ENCODE results near the gene STIP1. TPM values are rescaled to one million over a fixed set of nuclear protein-coding genes. Genes with fewer than 3 reads are reported as not detected.

The STIP1 gene
- total RNA-seq, 1 experiment from 2014 or later = 299 TPM

DNA sequence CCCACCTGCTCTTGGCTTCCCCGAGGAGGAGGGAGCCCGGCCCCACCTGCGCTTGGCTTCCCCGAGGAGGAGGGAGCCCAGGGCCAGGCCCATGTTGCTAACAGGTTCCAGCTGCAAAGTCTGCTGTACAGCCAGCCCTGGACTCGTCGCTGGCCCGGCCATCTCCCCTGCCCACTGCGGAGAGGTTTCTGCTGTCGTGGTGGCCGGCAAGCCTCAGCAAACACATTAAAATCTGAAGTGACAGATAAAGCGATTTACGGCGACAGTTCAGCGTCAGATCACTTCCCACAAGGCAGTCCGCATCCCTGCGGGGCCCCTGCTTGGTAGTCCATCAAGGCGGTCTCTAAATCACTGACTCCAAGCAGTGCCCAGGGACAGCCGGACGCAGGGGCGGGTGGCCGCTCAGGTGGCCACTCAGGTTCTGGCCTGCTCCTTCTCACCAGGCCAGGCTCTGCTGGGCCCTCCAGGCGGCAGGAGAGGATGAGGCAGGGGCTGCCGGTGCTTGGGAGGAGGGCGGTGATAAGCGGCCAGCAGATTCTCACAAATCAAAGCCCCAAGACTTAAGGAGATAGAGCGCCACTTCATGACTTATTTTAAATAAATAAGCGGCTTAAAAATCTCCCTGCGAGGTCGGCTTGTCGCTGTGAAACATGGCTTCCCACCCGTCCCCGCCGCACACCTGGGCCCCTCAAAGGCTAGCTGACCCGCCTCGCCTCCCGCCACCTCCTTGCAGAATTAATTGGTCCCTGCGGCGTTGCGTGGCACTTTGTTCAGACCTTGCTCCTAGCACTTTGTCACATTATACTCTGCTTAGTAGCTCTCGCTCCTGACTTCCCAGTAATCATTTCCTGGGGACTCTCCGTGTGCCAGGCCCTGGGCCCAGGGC lies 41.1 kb upstream of the STIP1 start:
- CTCF ChIA-PET = interaction anchor here (0.7 kb wide), 1 partner anchor 66 kb away, joined by 5 read pairs; no protein-coding TSS in a partner anchor
- Histone ChIP-seq H3K4me3 (no peak overlapping the region), H2AFZ (no peak overlapping the region), H3K4me2 (no peak overlapping the region), H4K20me1 (ENCODE audit: insufficient read depth) (peaks cover 52% of the 10 kb centered on the region), H3K27me3 (ENCODE audit: insufficient read depth, low read depth) (no peaks in the 10 kb centered on the region), H3K9me2 (ENCODE audit: insufficient read depth) (no peaks in the 10 kb centered on the region), H3K9me3 (ENCODE audit: insufficient read depth, low read depth) (no peaks in the 10 kb centered on the region), H3K27ac (no peak overlapping the region), H3K79me2 (ENCODE audit: low read depth) (0 out of 2 replicates have a peak, but pooled peaks cover 4% of the 10 kb centered on the region), H3F3A (ENCODE audit: insufficient read depth, low read depth) (no peaks in the 10 kb centered on the region), H3K4me1 (replicated peaks; ENCODE audit: insufficient read depth) (no peaks in the 10 kb centered on the region), H3K36me3 (ENCODE audit: low read depth) (no peaks in the 10 kb centered on the region)
- POLR2A ChIA-PET (ENCODE audit: unreplicated experiment) = no interaction called here
- DNase-seq = no peak
- intact Hi-C loops (cut with micrococcal nuclease; ENCODE audit: unreplicated experiment) = loop anchor here (10.0 kb wide), 1 partner anchor 1110 kb away; no protein-coding TSS in a partner anchor
- BruUV-seq (replicated peaks) = no TSS peak
- no peak for TF ChIP-seq EZH2 (IDR thresholded peaks at IDR 0.05; ENCODE audit: low read depth)
- no peak for TF ChIP-seq CTCF (conservative IDR thresholded peaks at IDR 0.05)

DNA sequence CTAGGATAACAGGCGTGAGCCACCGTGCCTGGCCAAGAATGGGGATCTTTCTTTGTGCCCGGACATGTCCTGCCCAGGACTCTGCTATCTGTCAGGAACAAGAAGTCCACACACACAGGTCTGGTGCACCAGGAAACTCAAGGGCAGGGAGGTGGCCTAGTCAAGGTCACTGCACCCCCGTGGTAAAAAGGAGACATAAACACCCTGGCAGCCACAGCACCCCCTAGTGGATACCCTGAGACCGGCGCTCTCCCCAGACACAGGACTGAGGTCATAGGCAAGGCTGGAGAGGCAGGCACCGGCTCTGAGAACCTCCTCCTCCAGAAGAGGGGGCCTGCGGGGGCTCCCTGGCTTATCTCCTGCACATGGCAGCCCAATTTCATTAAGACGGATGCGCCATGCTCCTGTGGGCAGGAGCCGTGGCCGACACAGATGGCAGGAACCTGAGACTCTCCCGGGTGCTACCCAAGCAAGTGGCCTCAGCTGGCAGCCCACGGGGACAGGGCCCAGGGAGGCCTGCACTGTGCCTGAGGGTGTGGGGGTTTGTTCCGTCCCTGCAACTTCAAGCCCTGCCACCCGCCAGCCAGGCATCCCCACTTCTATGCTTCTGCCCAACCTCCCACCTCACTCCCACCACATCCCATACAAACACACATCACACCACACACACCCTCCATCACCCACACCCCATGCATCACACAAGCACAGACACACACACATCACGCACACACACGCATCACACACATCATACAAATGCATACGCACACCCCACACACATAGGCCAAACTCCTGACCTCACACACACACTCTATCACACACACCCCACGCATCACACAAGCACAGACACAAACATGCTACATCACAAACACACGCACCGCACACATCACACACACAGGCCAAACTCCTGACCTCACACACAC lies 39.7 kb upstream of the STIP1 start:
- no peak overlapping the region for H3K27ac ChIP-seq
- no peaks in the 10 kb centered on the region for H3K9me2 ChIP-seq (ENCODE audit: insufficient read depth)
- ChIA-PET POLR2A (ENCODE audit: unreplicated experiment) (no interaction called here), CTCF (no interaction called here)
- H3K27me3 ChIP-seq (ENCODE audit: insufficient read depth, low read depth) = no peaks in the 10 kb centered on the region
- H3K4me3 ChIP-seq = no peak overlapping the region
- no peaks in the 10 kb centered on the region for H3K9me3 ChIP-seq (ENCODE audit: insufficient read depth, low read depth)
- intact Hi-C loops (cut with micrococcal nuclease; ENCODE audit: unreplicated experiment) = loop anchor here (10.0 kb wide), 1 partner anchor 1111 kb away; no protein-coding TSS in a partner anchor
- 0 out of 2 replicates have a peak, but pooled peaks cover 4% of the 10 kb centered on the region for H3K79me2 ChIP-seq (ENCODE audit: low read depth)
- no peak overlapping the region for H2AFZ ChIP-seq
- no TSS peak for BruUV-seq (replicated peaks)
- H3K36me3 ChIP-seq (ENCODE audit: low read depth) = no peaks in the 10 kb centered on the region
- H3K4me2 ChIP-seq = no peak overlapping the region
- TF ChIP-seq CTCF (conservative IDR thresholded peaks at IDR 0.05) (peak; percentile 93), EZH2 (IDR thresholded peaks at IDR 0.05; ENCODE audit: low read depth) (no peak)
- H3F3A ChIP-seq (ENCODE audit: insufficient read depth, low read depth) = no peaks in the 10 kb centered on the region
- peaks cover 45% of the 10 kb centered on the region for H4K20me1 ChIP-seq (ENCODE audit: insufficient read depth)
- peak in 1 of 2 experiments; percentile 51 for DNase-seq
- H3K4me1 ChIP-seq (replicated peaks; ENCODE audit: insufficient read depth) = no peaks in the 10 kb centered on the region
